Inferior parietal cortex (tissue), 1 donor: ENCODE data around the gene LAMC3.

ENCODE experiments used
- DNase-seq: peaks from one replicate; pipeline ENCODE4 v3.0.0-alpha.2; 2016; ENCODE audit errors: extremely low spot score

LAMC3 gene

DNA sequence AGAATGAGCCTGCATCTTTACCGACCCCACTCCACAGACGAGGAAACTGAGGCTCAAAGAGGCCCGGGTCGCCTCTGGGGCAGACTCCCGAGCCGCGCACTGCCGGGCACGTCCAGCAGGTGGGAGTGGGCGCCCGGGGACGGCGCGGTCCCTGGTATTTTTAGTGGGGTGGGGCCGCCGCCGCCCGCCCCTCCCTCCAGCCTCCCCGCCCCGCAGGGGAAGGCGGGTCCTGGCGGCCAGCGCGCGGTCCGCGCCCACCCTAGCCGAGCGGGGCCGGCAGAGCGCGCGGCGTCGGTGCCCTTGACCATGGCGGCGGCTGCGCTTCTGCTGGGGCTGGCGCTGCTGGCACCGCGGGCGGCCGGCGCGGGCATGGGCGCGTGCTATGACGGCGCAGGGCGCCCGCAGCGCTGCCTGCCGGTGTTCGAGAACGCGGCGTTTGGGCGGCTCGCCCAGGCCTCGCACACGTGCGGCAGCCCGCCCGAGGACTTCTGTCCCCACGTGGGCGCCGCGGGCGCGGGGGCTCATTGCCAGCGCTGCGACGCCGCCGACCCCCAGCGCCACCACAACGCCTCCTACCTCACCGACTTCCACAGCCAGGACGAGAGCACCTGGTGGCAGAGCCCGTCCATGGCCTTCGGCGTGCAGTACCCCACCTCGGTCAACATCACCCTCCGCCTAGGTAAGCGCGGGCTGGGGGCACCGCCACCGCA, at the start of gene LAMC3:
Gene LAMC3 (plus strand): TSS at position 266 of the 710 bp plus-strand sequence. CDS start 41 bp downstream, at position 307.
- no peak for DNase-seq

DNA sequence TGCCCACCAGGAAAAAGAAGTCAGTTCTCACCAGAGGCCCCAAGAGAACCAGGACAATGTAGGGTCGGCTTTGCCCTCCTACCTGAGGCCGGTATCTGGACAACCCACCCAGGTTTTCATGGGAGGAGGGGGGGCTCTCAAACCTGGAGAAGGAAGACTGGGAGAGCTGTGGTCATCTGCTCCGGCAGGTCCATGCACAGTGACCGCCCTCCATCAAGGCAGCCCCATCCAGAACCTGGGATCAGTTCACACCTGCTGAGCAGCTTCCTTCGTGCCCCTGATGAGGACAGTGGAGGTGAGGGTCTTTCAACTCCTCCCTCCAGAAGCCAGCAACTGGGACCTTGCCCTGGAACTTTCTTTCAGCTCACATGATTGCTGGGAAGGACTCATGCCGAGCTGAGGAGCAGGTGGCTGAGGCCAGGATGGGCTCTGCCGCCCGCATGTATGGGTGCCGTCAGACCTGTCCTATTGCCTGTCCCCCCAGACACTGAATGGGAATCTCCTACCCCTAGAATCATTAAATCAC, 49.1 kb upstream of the LAMC3 start:
- DNase-seq: no peak

DNA sequence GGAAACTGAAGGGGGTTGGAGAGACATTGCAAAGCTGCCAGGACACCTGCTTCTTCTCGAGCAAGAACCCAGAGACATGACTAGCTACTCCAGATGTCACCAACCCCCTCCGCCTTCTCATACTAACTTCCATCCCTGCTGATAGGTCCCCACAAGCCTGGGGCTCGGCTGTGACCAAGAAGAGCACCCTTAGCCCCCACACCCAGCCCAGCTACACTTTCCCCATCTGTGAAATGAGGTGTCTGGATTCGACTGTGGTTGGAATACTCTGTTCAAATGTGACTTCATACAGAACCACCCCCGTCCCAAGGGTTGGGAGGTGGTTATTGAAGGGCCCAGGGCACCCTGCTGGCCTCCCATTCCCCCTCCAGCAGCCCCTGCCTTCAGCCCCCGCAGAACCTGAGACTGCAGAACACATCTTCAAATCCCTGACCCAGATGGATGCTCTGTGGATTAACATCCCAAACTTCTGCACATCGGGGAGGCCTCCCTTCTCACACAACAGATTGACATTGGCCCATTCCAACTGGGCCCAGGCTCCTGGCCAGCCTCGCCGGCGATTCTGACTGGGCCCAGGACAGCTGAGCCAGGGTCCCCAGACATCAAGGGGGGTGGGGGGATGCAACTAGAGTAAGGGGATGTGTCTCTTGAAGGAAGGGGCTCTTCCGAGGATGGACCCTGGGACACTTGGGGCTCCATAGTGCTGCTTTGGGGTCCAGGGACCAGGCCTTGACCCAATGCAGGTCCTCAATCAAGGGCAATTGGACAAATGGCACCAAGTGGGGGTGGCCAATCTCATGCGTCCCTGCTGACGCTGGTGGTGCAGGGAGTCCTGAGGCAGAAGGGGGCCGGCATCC, 48.2 kb upstream of the LAMC3 start:
- DNase-seq: no peak

DNA sequence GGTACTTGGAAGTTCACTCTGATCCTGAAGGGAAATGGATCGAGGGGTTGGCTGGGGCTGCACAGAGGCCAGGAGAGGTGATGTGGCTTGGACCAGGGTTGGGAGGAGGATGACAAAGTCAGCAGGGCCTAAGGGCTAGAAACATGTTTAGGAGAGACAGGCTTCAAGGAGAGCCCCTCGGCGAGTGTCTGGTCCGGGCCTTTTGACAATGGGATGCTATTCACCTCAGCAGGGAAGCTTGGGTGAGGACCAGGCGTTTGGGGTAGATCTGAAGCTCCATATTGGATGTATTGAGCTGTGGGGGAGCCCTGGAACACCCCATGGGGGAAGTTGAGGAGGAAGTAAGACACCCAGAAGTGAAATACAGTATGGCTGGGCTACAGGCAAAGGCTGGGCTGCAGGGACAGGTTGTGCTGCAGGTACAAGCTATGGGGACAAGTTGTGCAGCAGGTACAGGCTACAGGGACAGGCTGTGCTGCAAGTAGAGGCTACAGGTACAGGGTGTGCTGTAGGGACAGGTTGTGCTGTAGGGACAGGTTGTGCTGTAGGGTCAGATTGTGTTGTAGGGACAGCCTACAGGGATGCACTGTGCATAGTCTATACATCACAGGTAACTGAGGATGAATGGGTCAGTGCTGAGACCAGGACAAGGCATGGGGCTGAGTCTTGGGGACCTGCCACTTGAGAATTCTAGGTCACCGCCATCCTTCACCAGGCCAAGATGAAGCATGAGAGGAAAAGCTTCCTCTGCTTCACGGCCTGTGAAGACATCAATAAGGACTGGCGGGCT, 47.3 kb upstream of the LAMC3 start:
- DNase-seq: no peak

DNA sequence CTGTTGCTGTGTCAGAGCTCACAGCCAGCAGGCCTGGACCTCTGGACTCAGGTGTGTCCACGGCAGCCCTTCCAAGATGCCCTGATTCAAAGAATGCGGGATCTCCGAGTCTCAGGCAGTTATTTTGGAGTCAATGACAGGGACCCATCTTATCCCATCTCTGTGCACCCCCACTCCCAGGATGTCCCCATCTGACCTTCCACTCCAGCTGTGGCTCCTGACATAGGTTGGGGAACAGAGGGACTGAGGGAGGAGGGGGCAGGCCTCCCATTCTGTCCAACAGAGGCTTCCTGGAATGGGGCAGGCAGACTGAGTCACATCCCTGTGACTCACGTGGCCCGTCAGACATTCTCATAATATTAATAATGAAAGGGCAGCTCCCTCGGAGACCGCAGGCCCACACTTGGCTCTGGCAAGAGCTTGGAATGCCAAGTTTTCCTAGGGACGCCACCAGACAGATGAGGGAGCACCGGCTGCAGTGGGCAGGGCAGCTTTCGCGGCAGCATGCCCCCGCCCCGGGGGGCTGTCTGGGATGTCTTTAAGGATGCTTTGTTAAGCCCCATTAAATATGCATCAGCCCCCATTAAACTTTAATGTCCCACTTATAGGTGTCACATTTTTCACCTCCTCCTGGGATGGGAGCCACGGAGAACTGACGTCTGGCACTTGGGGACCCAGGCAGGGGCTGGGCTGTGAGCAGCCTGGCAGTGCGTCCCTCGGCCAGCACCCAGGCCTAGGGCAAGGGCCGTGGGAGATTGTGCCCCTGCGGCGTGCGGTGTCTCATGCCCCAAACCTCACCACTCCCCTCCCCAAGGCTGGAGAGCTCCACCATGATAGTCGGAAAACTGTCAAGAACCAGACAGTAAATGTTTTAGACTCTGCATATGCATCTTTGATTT, 46.3 kb upstream of the LAMC3 start:
- no peak for DNase-seq

DNA sequence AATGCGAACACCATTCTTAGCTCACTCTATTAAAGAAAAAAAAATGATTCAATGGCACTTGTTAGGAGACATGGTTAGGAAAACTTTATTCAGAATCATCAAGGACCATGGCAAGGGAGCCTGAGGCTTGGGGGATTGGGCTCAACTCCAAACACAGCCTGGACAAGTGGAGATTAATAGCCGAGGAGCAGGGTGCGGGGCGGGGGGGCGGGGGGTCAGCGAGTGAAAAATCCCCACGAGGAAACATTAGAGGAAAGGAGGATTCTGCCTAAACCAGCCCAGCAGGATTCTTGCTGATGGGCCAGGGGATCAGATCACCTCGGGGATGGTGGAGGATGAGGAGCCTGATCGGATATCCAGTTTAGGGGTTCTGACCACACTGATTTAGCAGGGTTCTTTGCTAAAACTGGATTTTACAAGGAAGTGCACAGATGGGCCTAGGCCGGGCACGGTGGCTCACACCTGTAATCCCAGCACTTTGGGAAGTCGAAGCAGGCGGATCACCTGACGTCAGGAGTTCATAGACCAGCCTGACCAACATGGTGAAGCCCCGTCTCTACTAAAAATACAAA, 45.6 kb upstream of the LAMC3 start:
- DNase-seq: no peak

DNA sequence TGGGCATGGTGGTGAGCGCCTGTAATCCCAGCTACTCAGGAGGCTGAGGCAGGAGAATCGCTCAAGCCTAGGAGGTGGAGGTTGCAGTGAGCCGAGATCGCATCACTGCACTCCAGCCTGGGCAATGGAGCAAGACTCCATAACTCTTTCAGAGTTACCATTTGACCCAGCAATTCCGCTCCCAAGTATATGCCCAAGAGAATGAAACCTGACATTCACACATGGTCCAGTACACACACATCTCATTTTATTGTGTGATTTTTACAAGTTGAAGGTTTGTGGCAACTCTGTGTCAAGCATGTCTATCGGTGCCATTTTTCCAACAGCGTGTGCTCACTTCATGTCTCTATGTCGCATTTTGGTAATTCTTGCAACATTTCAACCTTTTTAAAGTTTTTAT, 45.1 kb upstream of the LAMC3 start:
- no peak for DNase-seq

DNA sequence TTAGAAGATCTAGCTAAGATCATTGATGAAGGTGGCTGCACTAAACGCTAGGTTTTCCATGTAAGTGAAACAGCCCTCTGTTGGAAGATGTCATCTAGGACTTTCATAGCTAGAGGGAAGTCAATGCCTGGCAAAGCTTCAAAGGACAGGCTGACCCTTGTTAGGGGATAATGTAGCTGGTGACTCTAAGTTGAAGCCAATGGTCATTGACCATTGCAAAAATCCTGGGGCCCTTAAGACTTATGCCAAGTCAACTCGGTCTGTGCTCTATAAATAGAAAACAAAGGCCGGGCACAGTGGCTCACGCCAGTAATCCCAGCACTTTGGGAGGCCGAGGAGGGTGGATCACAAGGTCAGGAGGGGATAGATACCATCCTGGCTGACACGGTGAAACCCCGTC, 43.3 kb upstream of the LAMC3 start:
- no peak for DNase-seq

DNA sequence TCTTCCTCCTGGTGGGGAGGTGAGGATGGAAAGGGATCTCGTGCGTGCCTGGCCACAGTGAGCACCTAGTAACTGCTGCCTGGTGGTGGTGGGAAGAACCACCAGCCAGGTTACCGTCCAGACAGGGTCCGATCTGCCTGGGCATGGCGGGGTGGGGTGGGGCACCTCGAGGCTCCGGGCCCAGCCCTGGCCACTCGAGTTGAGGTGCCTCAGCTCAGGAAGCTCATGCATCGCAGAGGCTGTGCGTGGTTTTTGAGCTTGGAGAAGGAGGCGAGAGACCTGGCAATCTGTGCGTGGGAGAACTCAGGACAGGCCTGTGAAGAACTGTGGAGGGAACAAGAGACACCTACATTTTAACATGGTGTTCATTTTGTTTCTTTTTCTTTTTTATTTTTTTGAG, 38.9 kb upstream of the LAMC3 start:
- DNase-seq: no peak

DNA sequence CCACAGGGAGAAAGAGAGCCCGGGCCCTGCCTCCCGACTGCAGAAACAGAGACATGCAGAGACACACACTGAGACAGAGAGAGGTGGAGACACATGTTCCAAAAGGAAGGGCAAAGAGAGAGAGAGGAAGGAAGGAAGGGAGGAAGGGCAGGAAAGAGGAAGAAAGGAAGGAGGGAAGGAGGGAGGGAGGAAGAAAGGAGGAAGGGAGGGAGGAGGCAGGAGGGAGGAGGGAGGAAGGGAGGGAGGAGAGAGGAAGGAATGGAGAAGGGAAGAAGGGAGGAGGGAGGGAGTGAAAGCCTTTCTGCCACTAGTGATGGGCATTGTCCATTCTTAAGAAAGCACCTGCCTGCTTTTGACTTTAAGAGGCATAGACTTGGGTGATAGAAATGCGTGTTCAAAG, 38.1 kb upstream of the LAMC3 start:
- DNase-seq: no peak

DNA sequence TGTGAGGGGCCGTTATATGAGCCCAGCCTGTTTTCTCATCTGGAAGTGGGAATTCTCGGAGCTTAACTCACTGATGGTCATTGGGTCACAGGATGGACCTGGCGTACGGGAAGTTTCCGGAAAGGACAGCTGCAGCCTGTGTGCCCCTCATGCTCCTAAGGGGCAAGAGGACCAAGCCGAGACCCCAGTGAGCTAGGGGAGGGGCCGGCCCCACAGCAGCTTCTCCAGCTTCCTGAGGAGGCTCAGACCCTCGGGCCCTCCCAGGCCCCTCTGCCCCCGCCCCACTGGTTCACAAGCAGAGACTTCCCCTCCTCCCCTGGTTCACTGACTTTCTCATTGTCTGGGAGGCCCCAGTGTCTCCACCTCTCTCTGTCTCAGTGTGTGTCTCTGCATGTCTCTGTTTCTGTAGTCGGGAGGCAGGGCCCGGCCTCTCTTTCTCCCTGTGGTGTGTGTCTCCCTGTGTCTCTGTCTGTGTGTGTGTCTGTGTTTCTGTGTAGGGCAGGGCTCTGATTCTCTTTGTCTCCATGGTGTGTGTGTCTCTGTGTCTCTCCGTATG, 37.6 kb upstream of the LAMC3 start:
- no peak for DNase-seq

DNA sequence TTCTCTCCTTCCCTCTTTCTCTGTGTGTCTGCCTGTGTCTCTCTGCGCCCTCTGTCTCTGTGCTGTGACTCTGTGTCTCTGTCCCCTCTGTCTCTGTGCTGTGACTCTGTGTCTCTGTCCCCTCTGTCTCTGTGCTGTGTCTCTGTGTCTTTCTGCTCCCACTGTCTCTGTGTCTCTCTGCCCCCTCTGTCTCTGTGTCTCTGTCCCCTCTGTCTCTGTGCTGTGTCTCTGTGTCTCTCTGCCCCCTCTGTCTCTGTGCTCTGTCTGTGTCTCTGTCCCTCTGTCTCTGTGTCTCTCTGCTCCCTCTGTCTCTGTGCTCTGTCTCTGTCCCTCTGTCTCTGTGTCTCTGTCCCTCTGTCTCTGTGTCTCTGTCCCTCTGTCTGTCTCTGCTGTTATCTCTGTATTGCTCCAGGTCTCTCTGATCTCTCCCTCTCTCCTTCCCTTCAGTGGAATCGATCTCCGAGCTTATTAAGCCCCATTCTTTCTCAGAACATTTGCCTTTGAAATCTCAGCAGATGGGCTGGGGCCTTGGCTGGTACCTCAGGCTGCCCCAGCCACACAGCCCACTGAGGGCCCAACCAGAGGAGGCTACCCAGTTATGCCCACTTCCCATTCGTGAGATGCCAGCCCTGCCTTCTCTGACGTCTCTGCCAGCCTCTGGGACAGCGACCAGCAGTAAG, 36.6 kb upstream of the LAMC3 start:
- DNase-seq: no peak

DNA sequence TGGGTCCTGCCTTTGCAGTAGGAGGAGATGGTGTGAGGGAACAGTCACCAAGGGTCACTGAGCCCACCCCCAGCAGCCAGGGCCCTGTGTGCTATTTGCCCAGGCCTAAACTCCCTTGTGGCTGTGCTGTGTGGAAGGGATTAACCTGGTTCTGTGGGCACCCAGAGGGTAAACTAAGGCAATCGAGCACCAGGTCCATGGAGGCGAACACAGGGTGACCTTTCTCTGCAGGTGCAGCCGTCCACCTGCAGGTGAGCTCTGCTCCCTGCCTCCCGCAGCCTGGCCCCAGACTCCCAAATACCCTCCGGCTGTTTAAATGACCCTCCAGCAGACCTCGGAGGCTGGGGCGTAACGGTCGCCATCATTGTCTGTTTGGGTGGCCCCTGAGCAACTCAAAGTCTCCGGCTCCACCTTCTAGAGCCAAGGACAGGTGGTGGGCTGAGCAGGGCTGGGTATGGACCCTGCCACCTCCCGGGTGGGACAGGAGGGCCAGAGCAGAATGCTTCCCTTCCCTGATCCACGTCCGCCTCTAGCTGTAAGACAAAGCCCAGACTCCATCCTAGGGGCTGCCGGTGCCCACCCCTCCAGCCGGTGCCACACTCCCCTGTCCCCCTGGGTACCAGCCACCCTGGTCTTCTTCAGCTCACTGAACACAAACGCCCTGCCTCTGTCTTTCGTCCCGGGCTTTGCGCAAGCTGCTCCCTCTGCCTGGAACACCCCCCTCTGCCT, 35.9 kb upstream of the LAMC3 start:
- DNase-seq: no peak

DNA sequence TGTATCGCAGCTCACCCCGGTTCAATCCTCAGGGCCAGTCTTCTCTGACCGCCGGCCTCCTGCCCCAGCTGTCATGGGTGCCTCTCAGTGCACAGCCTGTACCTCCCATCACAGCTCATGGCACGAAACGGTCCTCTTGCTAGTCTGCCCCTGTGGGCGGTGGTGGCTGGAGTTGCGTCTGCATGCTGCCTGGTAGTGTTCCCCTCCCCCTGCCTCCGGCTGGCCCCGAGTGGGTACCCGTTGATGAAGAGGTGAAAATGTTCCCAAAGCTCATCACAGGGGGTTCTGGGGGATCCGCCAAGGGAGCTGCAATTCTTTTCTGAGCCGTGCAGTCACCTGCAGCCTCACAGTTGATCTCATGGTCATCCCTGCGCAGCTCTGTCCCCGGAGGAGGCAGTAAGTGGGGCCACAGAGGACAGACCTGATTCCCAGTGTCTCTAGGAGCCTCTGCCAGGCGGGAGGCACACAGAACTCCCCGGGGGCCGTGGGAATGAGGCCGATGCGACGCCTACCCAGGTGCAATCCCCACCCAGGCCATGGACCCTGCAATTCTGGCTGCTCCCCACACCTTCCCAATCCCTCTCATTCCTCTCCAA, 35.2 kb upstream of the LAMC3 start:
- no peak for DNase-seq

DNA sequence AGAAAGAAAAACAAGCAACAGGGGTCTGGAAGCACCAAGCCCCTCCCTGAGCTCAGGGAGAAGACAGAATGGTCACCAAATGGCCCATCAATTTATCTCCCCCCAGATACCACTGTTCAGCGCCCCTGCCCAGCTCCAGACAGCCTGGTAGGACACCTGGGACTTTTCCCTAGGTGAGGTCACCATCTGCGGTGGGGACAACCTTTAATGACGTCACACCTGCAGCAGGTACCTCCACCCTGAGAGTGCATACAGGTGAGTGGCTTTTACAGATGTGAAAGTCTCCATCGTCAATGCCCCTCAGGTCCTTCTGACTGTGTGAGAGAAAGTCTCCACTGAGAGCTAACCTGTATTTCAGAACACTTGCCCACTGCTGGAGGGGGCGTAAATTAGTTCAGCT, 34.3 kb upstream of the LAMC3 start:
- DNase-seq: no peak

DNA sequence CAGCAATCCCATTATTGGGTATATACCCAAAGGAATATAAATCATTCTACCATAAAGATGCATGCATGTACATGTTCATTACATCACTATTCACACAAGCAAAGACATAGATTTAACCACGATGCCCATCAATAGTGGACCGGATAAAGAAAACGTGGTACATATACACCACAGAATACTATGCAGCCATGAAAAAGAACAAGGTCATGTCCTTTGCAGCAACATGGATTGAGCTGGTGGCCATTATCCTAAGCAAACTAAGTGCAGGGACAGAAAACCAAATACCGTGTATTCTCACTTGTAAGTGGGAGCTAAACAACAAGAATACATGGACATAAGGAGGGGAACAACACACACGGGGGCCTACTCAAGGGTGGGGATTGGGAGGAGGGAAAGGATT, 33.8 kb upstream of the LAMC3 start:
- no peak for DNase-seq

DNA sequence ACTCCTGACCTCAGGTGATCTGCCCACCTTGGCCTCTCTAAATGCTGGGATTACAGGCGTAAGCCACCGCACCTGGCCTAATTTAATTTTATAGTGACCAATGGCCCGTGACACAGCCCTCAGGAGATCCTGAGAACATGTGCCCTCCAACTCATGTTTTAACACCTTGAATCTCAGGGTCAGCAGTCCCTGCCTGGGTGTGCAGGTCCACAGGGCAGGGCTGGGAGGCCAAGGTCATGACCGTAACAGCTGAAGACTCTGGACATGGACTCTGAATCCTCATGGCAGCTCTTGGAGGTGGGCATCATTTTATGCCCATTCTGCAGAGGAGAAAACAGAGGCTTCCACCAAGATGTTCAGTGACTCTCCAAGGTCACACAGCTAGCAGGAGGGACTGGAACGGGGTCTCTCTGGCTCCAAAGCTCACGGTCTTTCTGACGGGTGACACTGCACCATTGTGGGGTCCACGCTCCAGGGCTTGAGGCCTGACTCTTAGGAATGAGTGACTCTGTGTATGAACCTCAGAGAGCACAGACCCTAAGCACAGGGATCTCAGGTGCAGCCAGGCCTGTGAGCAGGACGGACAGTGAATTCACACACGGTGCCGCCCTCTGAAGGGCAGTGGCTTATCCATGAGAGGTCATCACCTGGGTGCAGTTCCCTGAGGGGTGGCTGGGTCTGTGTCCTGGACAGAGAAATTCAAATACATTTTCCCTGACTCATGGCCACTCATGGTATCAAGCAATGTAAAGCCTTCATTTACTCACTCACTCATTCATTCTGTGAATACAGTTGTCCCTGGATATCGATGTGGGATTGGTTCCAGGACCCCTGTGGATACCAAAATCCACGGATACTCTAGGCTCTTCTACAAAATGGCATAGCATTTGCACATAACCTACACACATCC, 32.8 kb upstream of the LAMC3 start:
- no peak for DNase-seq

DNA sequence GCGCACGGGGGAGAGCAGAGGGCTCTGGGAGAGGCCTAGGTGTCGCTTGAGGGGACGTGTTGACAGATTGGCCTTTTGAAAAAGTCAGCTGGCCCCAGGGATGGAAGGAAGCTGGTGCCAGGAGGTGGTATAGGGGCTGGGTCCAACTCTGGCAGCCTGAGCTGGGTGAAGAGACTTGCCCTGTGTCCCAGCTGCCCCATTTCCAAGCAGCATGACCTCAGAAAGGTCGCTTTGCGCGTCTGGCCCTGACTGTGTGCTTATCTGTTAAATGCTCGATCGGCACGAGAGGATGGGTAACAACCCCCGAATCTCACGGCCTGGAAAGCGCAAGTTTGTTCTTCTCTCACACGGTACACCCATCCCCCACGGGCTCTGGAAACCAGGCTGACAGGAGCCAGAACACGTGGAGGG, 31.2 kb upstream of the LAMC3 start:
- no peak for DNase-seq
